Stimulated activated CD4-positive, alpha-beta T cell treated with anti-CD3 and anti-CD28 coated beads, Interleukin-4, amount 100 ng/mL, for 1 hour (primary cell): ENCODE measurements around the gene SERTM1.

Experiments
- DNase-seq: peaks from one replicate; pipeline ENCODE4 v3.0.0-alpha.2; 2020

The SERTM1 gene

GRCh38 chr13:36673838-36674326 is at the start of gene SERTM1:
Gene SERTM1, plus strand, starts transcription at chr13:36674020. Its CDS starts 21,059 bp downstream, at chr13:36695079.
- no peak for DNase-seq

GRCh38 chr13:36628377-36629056 is 45.3 kb upstream of the SERTM1 start:
- DNase-seq, result no peak

GRCh38 chr13:36629057-36629385 is 44.8 kb upstream of the SERTM1 start:
- DNase-seq, result no peak

GRCh38 chr13:36630181-36630803 is 43.5 kb upstream of the SERTM1 start:
- no peak for DNase-seq

GRCh38 chr13:36639610-36640009 is 34.2 kb upstream of the SERTM1 start:
- DNase-seq, result no peak

GRCh38 chr13:36650611-36651010 is 23.2 kb upstream of the SERTM1 start:
- DNase-seq, result no peak

GRCh38 chr13:36665630-36666029 is 8.2 kb upstream of the SERTM1 start:
- DNase-seq, result no peak

- DNase-seq, result no peak
These were observed 7.2 kb upstream of the SERTM1 start for GRCh38 chr13:36666477-36667229.

- no peak for DNase-seq
These were observed 5.5 kb upstream of the SERTM1 start for GRCh38 chr13:36668316-36668715.

GRCh38 chr13:36673352-36673751 is 468 bp upstream of the SERTM1 start:
- DNase-seq, result no peak

GRCh38 chr13:36674337-36675212 is 755 bp downstream of the SERTM1 start:
- no peak for DNase-seq

- no peak for DNase-seq
These were observed 1.4 kb downstream of the SERTM1 start for GRCh38 chr13:36675213-36675536.

- no peak for DNase-seq
These were observed 7.1 kb downstream of the SERTM1 start for GRCh38 chr13:36680913-36681312.

GRCh38 chr13:36681894-36682624 is 8.2 kb downstream of the SERTM1 start:
- no peak for DNase-seq

GRCh38 chr13:36683701-36684100 is 9.9 kb downstream of the SERTM1 start:
- no peak for DNase-seq

GRCh38 chr13:36685927-36686326 is 12.1 kb downstream of the SERTM1 start:
- no peak for DNase-seq

- no peak for DNase-seq
These were observed 22.7 kb downstream of the SERTM1 start for GRCh38 chr13:36696410-36697010.

GRCh38 chr13:36700170-36700569 is 26.4 kb downstream of the SERTM1 start:
- no peak for DNase-seq

- DNase-seq, result no peak
These were observed 32.9 kb downstream of the SERTM1 start for GRCh38 chr13:36706755-36707154.

GRCh38 chr13:36709136-36709890 is 35.5 kb downstream of the SERTM1 start:
- no peak for DNase-seq

GRCh38 chr13:36710396-36710795 is 36.6 kb downstream of the SERTM1 start:
- DNase-seq, result no peak
